Measurements from ENCODE around the gene LAMB2. TPM values are rescaled to one million over a fixed set of nuclear protein-coding genes. Genes with fewer than 3 reads are reported as not detected.
A peak's percentile ranks its signal among the peaks of the same experiment; 100 is the strongest.

Gene LAMB2
- total and polyA plus RNA-seq, 7 donors, result 81.6 to 220 (median 133) TPM

DNA sequence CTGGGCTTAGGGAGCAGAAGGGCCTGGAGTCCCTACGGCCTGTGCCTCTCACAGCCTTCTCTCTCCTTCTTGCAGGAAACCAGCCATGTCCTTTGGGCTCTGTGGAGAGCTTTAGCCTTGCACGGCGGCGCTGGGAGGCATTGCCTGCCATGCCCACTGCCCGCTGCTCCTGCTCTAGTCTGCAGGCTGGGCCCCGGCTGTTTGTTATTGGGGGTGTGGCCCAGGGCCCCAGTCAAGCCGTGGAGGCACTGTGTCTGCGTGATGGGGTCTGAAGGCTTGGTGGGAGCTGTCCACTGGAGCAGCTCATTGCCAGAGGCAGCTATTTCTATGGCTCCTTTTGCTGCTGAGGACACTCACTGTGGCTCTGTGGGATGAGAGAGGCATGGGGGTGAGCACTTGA is 42.7 kb upstream of the LAMB2 start:
- Histone ChIP-seq H3K27me3 (ENCODE audit: insufficient read depth in 3 of 3, low read length in 2 of 3) (no peaks in the 10 kb centered on the region), H3K27ac (no peak overlapping the region), H3K4me3 (no peak overlapping the region), H3K4me1 (peaks cover 27% of the 10 kb centered on the region), H3K36me3 (ENCODE audit: insufficient read depth in 1 of 2, low read depth in 1 of 2) (peaks cover 0 to 30% of the 10 kb centered on the region in 2 donors), H3K9me3 (no peaks in the 10 kb centered on the region)
- 78 to 83% (median 82%) methylated on average over 8 of the region's 8 CpGs for whole genome bisulfite sequencing, 3 donors
- DNase-seq, result no peak
- intact Hi-C loops (cut with DNase I), result no loop called here
- TF ChIP-seq, protein P1, sequence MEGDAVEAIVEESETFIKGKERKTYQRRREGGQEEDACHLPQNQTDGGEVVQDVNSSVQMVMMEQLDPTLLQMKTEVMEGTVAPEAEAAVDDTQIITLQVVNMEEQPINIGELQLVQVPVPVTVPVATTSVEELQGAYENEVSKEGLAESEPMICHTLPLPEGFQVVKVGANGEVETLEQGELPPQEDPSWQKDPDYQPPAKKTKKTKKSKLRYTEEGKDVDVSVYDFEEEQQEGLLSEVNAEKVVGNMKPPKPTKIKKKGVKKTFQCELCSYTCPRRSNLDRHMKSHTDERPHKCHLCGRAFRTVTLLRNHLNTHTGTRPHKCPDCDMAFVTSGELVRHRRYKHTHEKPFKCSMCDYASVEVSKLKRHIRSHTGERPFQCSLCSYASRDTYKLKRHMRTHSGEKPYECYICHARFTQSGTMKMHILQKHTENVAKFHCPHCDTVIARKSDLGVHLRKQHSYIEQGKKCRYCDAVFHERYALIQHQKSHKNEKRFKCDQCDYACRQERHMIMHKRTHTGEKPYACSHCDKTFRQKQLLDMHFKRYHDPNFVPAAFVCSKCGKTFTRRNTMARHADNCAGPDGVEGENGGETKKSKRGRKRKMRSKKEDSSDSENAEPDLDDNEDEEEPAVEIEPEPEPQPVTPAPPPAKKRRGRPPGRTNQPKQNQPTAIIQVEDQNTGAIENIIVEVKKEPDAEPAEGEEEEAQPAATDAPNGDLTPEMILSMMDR (IDR thresholded peaks at IDR 0.05), result no peak
- no peak for ATAC-seq

DNA sequence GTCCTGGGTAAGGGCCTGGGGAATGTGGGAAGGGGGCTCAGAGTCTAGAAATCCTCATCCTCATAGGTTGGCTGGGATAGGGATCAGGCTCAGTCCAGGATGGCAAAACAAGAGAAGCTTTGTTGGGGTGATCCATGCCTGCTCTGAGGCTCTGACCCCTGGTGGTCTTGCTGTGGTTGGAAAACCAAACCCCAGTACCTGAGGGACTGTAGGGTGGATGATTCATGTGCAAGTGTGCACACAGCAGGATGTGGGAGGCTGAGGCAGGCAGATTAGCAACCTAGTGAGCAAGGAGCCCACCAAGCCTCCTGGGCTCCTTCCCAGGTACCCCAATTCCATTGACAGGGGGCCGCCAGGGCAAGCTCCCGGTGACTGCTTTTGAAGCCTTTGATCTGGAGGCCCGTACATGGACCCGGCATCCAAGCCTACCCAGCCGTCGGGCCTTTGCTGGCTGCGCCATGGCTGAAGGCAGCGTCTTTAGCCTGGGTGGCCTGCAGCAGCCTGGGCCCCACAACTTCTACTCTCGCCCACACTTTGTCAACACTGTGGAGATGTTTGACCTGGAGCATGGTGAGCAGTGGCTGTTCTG is 41.6 kb upstream of the LAMB2 start:
- H3K27me3 ChIP-seq (ENCODE audit: insufficient read depth in 3 of 3, low read length in 2 of 3), result no peaks in the 10 kb centered on the region
- DNase-seq (no peak), ATAC-seq (no peak)
- WGBS, 3 donors, result 83 to 93% (median 88%) methylated on average over 9 of the region's 9 CpGs
- intact Hi-C loops (cut with DNase I), result loop anchor here (5.0 kb wide), 3 partner anchors 103 to 273 kb away; partner anchors contain the start of genes C3orf62 (in 1 of the 2) and USP4 (in 1 of the 2)
- no peaks in the 10 kb centered on the region for H3K9me3 ChIP-seq
- peak overlapping the region; percentile 88 for H3K4me3 ChIP-seq
- H3K27ac ChIP-seq, result peak overlapping the region; percentile 89
- H3K4me1 ChIP-seq, result peaks cover 27% of the 10 kb centered on the region
- TF ChIP-seq, protein P1 (IDR thresholded peaks at IDR 0.05), result no peak
- H3K36me3 ChIP-seq (ENCODE audit: insufficient read depth in 1 of 2, low read depth in 1 of 2), result peaks cover 0 to 30% of the 10 kb centered on the region in 2 donors

DNA sequence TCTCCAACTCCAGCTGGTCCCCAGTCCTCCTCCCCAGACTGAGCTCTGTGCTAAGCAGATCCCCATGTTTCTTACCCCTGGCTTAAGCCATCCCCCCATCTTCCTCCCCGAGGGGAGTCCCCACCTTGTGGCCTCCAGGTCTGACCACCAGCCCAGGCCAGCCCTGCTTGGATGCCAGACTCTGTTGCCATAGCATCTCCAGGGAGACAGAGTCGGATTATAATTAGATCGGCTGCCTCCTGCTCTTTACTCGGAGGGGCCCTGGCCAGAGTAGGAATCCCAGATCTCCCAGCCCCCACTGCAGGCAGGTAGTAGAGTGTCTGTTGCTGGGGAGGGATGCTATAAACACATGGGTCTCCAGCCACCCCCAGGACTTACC is 40.9 kb upstream of the LAMB2 start:
- H3K27ac ChIP-seq, result peak overlapping the region; percentile 89
- peak overlapping the region; percentile 88 for H3K4me3 ChIP-seq
- no peaks in the 10 kb centered on the region for H3K27me3 ChIP-seq (ENCODE audit: insufficient read depth in 3 of 3, low read length in 2 of 3)
- H3K9me3 ChIP-seq, result no peaks in the 10 kb centered on the region
- 1 to 10% (median 7%) methylated on average over 4 of the region's 4 CpGs for WGBS, 3 donors
- H3K4me1 ChIP-seq, result peaks cover 27% of the 10 kb centered on the region
- DNase-seq, result no peak
- TF ChIP-seq, protein P1 (IDR thresholded peaks at IDR 0.05), result no peak
- peaks cover 0 to 30% of the 10 kb centered on the region in 2 donors for H3K36me3 ChIP-seq (ENCODE audit: insufficient read depth in 1 of 2, low read depth in 1 of 2)
- intact Hi-C loops (cut with DNase I), result loop anchor here (5.0 kb wide), 3 partner anchors 104 to 274 kb away; partner anchors contain the start of genes C3orf62 (in 1 of the 2) and USP4 (in 1 of the 2)
- no peak for ATAC-seq

DNA sequence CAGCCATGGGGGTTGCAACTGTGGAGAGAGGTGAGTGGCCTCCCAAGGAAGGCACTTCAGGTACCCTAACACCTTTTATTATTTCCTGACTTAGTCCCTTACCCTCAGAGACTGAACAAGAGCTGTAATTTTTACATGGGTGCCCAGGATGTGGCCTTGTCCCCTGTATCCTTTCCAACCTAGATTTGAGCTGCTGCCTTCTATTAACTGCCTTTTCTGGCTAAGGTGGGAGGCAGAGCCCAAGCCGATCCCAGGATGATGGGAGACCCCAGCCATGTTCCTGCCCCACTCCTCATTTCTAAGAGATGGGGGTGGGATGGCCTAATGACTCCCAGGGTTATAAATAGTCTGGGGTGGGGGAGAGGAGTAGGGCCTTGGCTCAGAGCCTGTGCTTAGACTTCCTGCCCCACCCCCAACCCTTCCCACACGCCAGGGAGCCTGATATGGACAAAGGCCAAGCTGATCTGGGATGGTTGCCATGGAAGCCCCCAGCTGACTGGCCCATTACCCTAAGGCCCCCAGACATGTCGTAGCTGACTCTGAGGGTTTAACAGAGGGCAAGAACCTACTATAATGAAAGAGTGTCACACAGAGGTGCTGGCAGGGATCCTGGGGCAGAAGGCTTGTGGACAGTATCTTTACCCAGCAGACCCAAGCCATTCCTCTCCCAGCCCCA is 40.4 kb upstream of the LAMB2 start:
- TF ChIP-seq, protein P1 (IDR thresholded peaks at IDR 0.05), result no peak
- peak overlapping the region; percentile 89 for H3K27ac ChIP-seq
- H3K27me3 ChIP-seq (ENCODE audit: insufficient read depth in 3 of 3, low read length in 2 of 3), result no peaks in the 10 kb centered on the region
- peaks cover 0 to 30% of the 10 kb centered on the region in 2 donors for H3K36me3 ChIP-seq (ENCODE audit: insufficient read depth in 1 of 2, low read depth in 1 of 2)
- peak overlapping the region; percentile 88 for H3K4me3 ChIP-seq
- no peaks in the 10 kb centered on the region for H3K9me3 ChIP-seq
- intact Hi-C loops (cut with DNase I), result loop anchor here (5.0 kb wide), 3 partner anchors 104 to 274 kb away; partner anchors contain the start of genes C3orf62 (in 1 of the 2) and USP4 (in 1 of the 2)
- H3K4me1 ChIP-seq, result peaks cover 27% of the 10 kb centered on the region
- peak in 2 of 4 donors; percentile 23 to 28 for ATAC-seq
- WGBS, 3 donors, result 10 to 19% (median 11%) methylated on average over 3 of the region's 3 CpGs
- peak in 1 of 2 donors; percentile 42 for DNase-seq

Data from psoas muscle (tissue), 8 donors.